GM23338 (cell line): ENCODE results near the gene TRA2B. TPM values are rescaled to one million over a fixed set of nuclear protein-coding genes. Genes with fewer than 3 reads are reported as not detected.

Experiments
- ATAC-seq: fragments of 200-7000 bp; cut with Tn5 transposase; 3 replicates; pipeline ENCODE4 v1.9.1; 2020
- DNase-seq: peaks from one replicate; pipeline ENCODE4 v3.0.0-alpha.2; 2015; ENCODE audit warnings: low spot score
- H2AFZ ChIP-seq: fragments of 200-600 bp; sonication (generic); 2 replicates; pipeline ENCODE4 v1.8.0; 2016; ENCODE audit warnings: antibody characterized with exemption, mild to moderate bottlenecking, moderate library complexity
- H3F3A ChIP-seq: fragments of 200-600 bp; sonication (generic); replicated peaks from 2 replicates; pipeline ENCODE4 v1.8.0; 2017; ENCODE audit warnings: antibody characterized with exemption, mixed run types, low read depth
- H3K27ac ChIP-seq: fragments of 200-600 bp; sonication (generic); 2 replicates; pipeline ENCODE4 v1.6.1; 2016; ENCODE audit warnings: low read depth
- H3K27me3 ChIP-seq: fragments of 200-600 bp; sonication (generic); 2 replicates; pipeline ENCODE4 v1.8.0; 2016; ENCODE audit warnings: mild to moderate bottlenecking, mixed run types, moderate library complexity; ENCODE audit not compliant: insufficient read depth
- H3K36me3 ChIP-seq: fragments of 200-600 bp; sonication (generic); 2 replicates; pipeline ENCODE4 v1.8.0; 2016; ENCODE audit warnings: mild to moderate bottlenecking; ENCODE audit not compliant: insufficient read depth
- H3K4me1 ChIP-seq: fragments of 200-600 bp; sonication (generic); 2 replicates; pipeline ENCODE4 v1.8.0; 2016; ENCODE audit warnings: mild to moderate bottlenecking, moderate library complexity; ENCODE audit not compliant: insufficient read depth
- H3K4me2 ChIP-seq: fragments of 200-600 bp; sonication (generic); 2 replicates; pipeline ENCODE4 v1.7.1; 2017; ENCODE audit warnings: mixed run types
- H3K4me3 ChIP-seq: fragments of 200-600 bp; sonication (generic); 2 replicates; pipeline ENCODE4 v1.6.1; 2016; ENCODE audit warnings: mixed run types
- H3K79me2 ChIP-seq: fragments of 200-600 bp; sonication (generic); replicated peaks from 2 replicates; pipeline ENCODE4 v1.8.0; 2017; ENCODE audit warnings: mild to moderate bottlenecking; ENCODE audit not compliant: insufficient read depth
- H3K9me2 ChIP-seq: fragments of 200-600 bp; sonication (generic); 2 replicates; pipeline ENCODE4 v1.8.0; 2017; ENCODE audit not compliant: insufficient read depth
- H4K20me1 ChIP-seq: fragments of 200-600 bp; sonication (generic); replicated peaks from 2 replicates; pipeline ENCODE4 v1.8.0; 2017; ENCODE audit warnings: mild to moderate bottlenecking; ENCODE audit not compliant: insufficient read depth
- H3K27ac Mint-ChIP-seq: 2 replicates; pipeline ENCODE4 v1.8.0; 2020; ENCODE audit warnings: inconsistent platforms, mild to moderate bottlenecking, moderate library complexity, mixed read lengths
- H3K27me3 Mint-ChIP-seq: 3 replicates; pipeline ENCODE4 v1.8.0; 2022; ENCODE audit warnings: low read depth, mild to moderate bottlenecking, moderate library complexity, mixed read lengths, inconsistent platforms; ENCODE audit not compliant: insufficient read depth, poor library complexity
- H3K36me3 Mint-ChIP-seq: 3 replicates; pipeline ENCODE4 v1.8.0; 2021; ENCODE audit warnings: low read depth, mild to moderate bottlenecking, inconsistent platforms, moderate library complexity, mixed read lengths
- H3K4me1 Mint-ChIP-seq: 3 replicates; pipeline ENCODE4 v1.8.0; 2020; ENCODE audit warnings: mild to moderate bottlenecking, inconsistent platforms, mixed read lengths
- H3K4me3 Mint-ChIP-seq: 3 replicates; pipeline ENCODE4 v1.8.0; 2021; ENCODE audit warnings: moderate library complexity, mild to moderate bottlenecking, inconsistent platforms, mixed read lengths
- H3K9me3 Mint-ChIP-seq: 3 replicates; pipeline ENCODE4 v1.8.0; 2020; ENCODE audit warnings: moderate library complexity, mild to moderate bottlenecking, inconsistent platforms, mixed read lengths
- CREB1 ChIP-seq: fragments of 250-450 bp; sonication (Bioruptor Pico); IDR thresholded peaks from 2 replicates; pipeline ENCODE4 v1.5.0; 2020; ENCODE audit warnings: low read depth, mild to moderate bottlenecking, moderate library complexity
- EZH2 ChIP-seq: fragments of 200-600 bp; sonication (generic); IDR thresholded peaks from one replicate; pipeline ENCODE4 v1.8.0; 2017; ENCODE audit warnings: antibody characterized with exemption, mild to moderate bottlenecking, low read depth; ENCODE audit not compliant: unreplicated experiment
- EZH2phosphoT487 ChIP-seq: fragments of 200-600 bp; sonication (generic); IDR thresholded peaks from one replicate; pipeline ENCODE4 v1.8.1; 2018; ENCODE audit warnings: antibody characterized with exemption; ENCODE audit not compliant: unreplicated experiment
- JUNB ChIP-seq: IDR thresholded peaks from one replicate; pipeline ENCODE4 v1.6.1; 2016; ENCODE audit warnings: antibody characterized with exemption; ENCODE audit not compliant: unreplicated experiment
- NANOG ChIP-seq: IDR thresholded peaks from 2 replicates; pipeline ENCODE4 v1.6.1; 2016; ENCODE audit warnings: antibody characterized with exemption, borderline replicate concordance
- POLR2AphosphoS5 ChIP-seq: IDR thresholded peaks from 2 replicates; pipeline ENCODE4 v1.6.1; 2016; ENCODE audit warnings: antibody characterized with exemption, low read depth
- STAT1 ChIP-seq: IDR thresholded peaks from one replicate; pipeline ENCODE4 v1.6.1; 2016; ENCODE audit warnings: antibody characterized with exemption; ENCODE audit not compliant: unreplicated experiment
- ZNF114 ChIP-seq: fragments of 250-450 bp; sonication (Bioruptor Pico); IDR thresholded peaks from 2 replicates; pipeline ENCODE4 v1.5.0; 2020; ENCODE audit warnings: mild to moderate bottlenecking, moderate library complexity
- ZNF331 ChIP-seq: fragments of 250-450 bp; sonication (Bioruptor Pico); IDR thresholded peaks from 2 replicates; pipeline ENCODE4 v1.5.0; 2020; ENCODE audit warnings: low read depth, mild to moderate bottlenecking, moderate library complexity
- polyA plus RNA-seq: library from polyadenylated mRNA; unstranded; fragments of >200 nt; fragmentation: Nextera tagmentation; extraction: Ambion mirVana; gene quantifications from 2 replicates; pipeline ENCODE4 v1.2.1, GENCODE V29; 2016
- total RNA-seq: library from RNA; depleted of rRNA; stranded (reverse); fragments of >200 nt; shearing (Covaris generic); gene quantifications from 2 replicates; pipeline ENCODE4 v1.2.3, GENCODE V29; 2014
- TF ChIP-seq, protein P1 (sequence below), 2 experiments: fragments of 200-600 bp in 1 of 2; sonication (generic) in 1 of 2; conservative IDR thresholded peaks; 2 replicates each; pipeline versions ENCODE4 v1.5.1 to v1.6.1; 2016 to 2017; ENCODE audit warnings: antibody characterized with exemption in 2 of 2, low read depth in 2 of 2, mild to moderate bottlenecking in 2 of 2, moderate library complexity in 1 of 2
- TF ChIP-seq, protein P2 (sequence below): IDR thresholded peaks from 2 replicates; pipeline ENCODE4 v1.6.1; 2016; ENCODE audit warnings: antibody characterized with exemption
- TF ChIP-seq, protein P3 (sequence below): IDR thresholded peaks from one replicate; pipeline ENCODE4 v1.6.1; 2018; ENCODE audit warnings: antibody characterized with exemption; ENCODE audit not compliant: unreplicated experiment
- TF ChIP-seq, protein P4 (sequence below): fragments of 250-450 bp; sonication (Bioruptor Pico); IDR thresholded peaks from 2 replicates; pipeline ENCODE4 v1.5.0; 2020; ENCODE audit warnings: mild to moderate bottlenecking, moderate library complexity

TRA2B gene
- total and polyA plus RNA-seq, 2 experiments from 2014 or later, result 360 to 602 TPM

DNA sequence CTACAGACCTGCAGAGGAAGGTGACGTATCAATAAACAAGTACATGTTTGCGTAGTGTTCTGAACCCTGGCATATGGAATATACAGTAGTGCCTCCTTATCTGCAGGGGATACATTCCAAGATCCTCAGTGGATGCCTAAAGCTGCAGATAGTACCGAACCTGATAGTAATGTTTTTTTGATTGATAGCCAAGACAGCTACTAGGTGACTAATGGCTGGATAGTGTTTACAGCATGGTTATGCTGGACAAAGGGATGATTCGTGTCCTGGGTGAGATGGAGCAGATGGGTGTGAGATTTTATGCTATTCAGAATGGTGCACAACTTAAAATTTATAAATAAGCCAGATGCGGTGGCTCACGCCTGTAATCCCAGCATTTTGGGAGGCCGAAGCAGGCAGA, 57.2 kb downstream of the TRA2B start:
- no peak overlapping the region for H3K27ac ChIP-seq
- ATAC-seq (no peak), DNase-seq (no peak)
- no peaks in the 10 kb centered on the region for H3F3A ChIP-seq
- Mint-ChIP-seq H3K4me1 (peaks cover 5% of the 10 kb centered on the region), H3K4me3 (no peak overlapping the region), H3K27me3 (peaks cover 2% of the 10 kb centered on the region), H3K9me3 (no peaks in the 10 kb centered on the region), H3K36me3 (no peaks in the 10 kb centered on the region), H3K27ac (no peak overlapping the region)
- H3K27me3 ChIP-seq, result no peaks in the 10 kb centered on the region
- H3K36me3 ChIP-seq, result no peaks in the 10 kb centered on the region
- no peak overlapping the region for H3K4me2 ChIP-seq
- TF ChIP-seq ZNF331 (CRISPR knock-in tag) (no peak), STAT1 (no peak), POLR2AphosphoS5 (no peak), CREB1 (CRISPR knock-in tag) (no peak), ZNF114 (CRISPR knock-in tag) (no peak), NANOG (no peak), EZH2phosphoT487 (no peak), EZH2 (no peak), JUNB (no peak)
- TF ChIP-seq, protein P1, sequence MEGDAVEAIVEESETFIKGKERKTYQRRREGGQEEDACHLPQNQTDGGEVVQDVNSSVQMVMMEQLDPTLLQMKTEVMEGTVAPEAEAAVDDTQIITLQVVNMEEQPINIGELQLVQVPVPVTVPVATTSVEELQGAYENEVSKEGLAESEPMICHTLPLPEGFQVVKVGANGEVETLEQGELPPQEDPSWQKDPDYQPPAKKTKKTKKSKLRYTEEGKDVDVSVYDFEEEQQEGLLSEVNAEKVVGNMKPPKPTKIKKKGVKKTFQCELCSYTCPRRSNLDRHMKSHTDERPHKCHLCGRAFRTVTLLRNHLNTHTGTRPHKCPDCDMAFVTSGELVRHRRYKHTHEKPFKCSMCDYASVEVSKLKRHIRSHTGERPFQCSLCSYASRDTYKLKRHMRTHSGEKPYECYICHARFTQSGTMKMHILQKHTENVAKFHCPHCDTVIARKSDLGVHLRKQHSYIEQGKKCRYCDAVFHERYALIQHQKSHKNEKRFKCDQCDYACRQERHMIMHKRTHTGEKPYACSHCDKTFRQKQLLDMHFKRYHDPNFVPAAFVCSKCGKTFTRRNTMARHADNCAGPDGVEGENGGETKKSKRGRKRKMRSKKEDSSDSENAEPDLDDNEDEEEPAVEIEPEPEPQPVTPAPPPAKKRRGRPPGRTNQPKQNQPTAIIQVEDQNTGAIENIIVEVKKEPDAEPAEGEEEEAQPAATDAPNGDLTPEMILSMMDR (conservative IDR thresholded peaks at IDR 0.05; ENCODE audit: low read depth in 2 of 2), result no peak
- TF ChIP-seq, protein P2, sequence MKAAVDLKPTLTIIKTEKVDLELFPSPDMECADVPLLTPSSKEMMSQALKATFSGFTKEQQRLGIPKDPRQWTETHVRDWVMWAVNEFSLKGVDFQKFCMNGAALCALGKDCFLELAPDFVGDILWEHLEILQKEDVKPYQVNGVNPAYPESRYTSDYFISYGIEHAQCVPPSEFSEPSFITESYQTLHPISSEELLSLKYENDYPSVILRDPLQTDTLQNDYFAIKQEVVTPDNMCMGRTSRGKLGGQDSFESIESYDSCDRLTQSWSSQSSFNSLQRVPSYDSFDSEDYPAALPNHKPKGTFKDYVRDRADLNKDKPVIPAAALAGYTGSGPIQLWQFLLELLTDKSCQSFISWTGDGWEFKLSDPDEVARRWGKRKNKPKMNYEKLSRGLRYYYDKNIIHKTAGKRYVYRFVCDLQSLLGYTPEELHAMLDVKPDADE, result no peak
- TF ChIP-seq, protein P3, sequence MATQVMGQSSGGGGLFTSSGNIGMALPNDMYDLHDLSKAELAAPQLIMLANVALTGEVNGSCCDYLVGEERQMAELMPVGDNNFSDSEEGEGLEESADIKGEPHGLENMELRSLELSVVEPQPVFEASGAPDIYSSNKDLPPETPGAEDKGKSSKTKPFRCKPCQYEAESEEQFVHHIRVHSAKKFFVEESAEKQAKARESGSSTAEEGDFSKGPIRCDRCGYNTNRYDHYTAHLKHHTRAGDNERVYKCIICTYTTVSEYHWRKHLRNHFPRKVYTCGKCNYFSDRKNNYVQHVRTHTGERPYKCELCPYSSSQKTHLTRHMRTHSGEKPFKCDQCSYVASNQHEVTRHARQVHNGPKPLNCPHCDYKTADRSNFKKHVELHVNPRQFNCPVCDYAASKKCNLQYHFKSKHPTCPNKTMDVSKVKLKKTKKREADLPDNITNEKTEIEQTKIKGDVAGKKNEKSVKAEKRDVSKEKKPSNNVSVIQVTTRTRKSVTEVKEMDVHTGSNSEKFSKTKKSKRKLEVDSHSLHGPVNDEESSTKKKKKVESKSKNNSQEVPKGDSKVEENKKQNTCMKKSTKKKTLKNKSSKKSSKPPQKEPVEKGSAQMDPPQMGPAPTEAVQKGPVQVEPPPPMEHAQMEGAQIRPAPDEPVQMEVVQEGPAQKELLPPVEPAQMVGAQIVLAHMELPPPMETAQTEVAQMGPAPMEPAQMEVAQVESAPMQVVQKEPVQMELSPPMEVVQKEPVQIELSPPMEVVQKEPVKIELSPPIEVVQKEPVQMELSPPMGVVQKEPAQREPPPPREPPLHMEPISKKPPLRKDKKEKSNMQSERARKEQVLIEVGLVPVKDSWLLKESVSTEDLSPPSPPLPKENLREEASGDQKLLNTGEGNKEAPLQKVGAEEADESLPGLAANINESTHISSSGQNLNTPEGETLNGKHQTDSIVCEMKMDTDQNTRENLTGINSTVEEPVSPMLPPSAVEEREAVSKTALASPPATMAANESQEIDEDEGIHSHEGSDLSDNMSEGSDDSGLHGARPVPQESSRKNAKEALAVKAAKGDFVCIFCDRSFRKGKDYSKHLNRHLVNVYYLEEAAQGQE, result no peak
- TF ChIP-seq, protein P4, sequence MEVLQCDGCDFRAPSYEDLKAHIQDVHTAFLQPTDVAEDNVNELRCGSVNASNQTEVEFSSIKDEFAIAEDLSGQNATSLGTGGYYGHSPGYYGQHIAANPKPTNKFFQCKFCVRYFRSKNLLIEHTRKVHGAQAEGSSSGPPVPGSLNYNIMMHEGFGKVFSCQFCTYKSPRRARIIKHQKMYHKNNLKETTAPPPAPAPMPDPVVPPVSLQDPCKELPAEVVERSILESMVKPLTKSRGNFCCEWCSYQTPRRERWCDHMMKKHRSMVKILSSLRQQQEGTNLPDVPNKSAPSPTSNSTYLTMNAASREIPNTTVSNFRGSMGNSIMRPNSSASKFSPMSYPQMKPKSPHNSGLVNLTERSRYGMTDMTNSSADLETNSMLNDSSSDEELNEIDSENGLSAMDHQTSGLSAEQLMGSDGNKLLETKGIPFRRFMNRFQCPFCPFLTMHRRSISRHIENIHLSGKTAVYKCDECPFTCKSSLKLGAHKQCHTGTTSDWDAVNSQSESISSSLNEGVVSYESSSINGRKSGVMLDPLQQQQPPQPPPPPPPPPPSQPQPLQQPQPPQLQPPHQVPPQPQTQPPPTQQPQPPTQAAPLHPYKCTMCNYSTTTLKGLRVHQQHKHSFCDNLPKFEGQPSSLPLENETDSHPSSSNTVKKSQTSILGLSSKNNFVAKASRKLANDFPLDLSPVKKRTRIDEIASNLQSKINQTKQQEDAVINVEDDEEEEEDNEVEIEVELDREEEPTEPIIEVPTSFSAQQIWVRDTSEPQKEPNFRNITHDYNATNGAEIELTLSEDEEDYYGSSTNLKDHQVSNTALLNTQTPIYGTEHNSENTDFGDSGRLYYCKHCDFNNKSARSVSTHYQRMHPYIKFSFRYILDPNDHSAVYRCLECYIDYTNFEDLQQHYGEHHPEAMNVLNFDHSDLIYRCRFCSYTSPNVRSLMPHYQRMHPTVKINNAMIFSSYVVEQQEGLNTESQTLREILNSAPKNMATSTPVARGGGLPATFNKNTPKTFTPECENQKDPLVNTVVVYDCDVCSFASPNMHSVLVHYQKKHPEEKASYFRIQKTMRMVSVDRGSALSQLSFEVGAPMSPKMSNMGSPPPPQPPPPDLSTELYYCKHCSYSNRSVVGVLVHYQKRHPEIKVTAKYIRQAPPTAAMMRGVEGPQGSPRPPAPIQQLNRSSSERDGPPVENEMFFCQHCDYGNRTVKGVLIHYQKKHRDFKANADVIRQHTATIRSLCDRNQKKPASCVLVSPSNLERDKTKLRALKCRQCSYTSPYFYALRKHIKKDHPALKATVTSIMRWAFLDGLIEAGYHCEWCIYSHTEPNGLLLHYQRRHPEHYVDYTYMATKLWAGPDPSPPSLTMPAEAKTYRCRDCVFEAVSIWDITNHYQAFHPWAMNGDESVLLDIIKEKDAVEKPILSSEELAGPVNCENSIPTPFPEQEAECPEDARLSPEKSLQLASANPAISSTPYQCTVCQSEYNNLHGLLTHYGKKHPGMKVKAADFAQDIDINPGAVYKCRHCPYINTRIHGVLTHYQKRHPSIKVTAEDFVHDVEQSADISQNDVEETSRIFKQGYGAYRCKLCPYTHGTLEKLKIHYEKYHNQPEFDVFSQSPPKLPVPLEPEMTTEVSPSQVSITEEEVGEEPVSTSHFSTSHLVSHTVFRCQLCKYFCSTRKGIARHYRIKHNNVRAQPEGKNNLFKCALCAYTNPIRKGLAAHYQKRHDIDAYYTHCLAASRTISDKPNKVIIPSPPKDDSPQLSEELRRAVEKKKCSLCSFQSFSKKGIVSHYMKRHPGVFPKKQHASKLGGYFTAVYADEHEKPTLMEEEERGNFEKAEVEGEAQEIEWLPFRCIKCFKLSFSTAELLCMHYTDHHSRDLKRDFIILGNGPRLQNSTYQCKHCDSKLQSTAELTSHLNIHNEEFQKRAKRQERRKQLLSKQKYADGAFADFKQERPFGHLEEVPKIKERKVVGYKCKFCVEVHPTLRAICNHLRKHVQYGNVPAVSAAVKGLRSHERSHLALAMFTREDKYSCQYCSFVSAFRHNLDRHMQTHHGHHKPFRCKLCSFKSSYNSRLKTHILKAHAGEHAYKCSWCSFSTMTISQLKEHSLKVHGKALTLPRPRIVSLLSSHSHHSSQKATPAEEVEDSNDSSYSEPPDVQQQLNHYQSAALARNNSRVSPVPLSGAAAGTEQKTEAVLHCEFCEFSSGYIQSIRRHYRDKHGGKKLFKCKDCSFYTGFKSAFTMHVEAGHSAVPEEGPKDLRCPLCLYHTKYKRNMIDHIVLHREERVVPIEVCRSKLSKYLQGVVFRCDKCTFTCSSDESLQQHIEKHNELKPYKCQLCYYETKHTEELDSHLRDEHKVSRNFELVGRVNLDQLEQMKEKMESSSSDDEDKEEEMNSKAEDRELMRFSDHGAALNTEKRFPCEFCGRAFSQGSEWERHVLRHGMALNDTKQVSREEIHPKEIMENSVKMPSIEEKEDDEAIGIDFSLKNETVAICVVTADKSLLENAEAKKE, result no peak
- H3K79me2 ChIP-seq, result no peaks in the 10 kb centered on the region
- H3K4me1 ChIP-seq, result peaks cover 5% of the 10 kb centered on the region; the same call in 1 of the 2 replicates
- no peak overlapping the region for H3K4me3 ChIP-seq
- H4K20me1 ChIP-seq, result no peaks in the 10 kb centered on the region
- no peak overlapping the region for H2AFZ ChIP-seq
- H3K9me2 ChIP-seq, result 0 out of 2 replicates have a peak, but pooled peaks cover 3% of the 10 kb centered on the region
